NCI-H187 treated with DMSO at 0.1 percent for 48 hours (cell line): ENCODE measurements around the gene MOXD1.
"Not testable (repeated sequence)": the region's sequence is repeated elsewhere in the genome, so short reads cannot be mapped to it uniquely, and the experiment has no call there.

Source experiments
- DNase-seq: peaks from one replicate; lab custom pipeline; 2025; lab: John Stamatoyannopoulos, UW

The MOXD1 gene

GRCh38 chr6:132354517-132355167 is 46.6 kb downstream of the MOXD1 start:
- no peak for DNase-seq

- DNase-seq, result not testable (repeated sequence)
These were observed 49.3 kb downstream of the MOXD1 start for GRCh38 chr6:132351986-132352385.

- no peak for DNase-seq
These were observed 53.0 kb downstream of the MOXD1 start for GRCh38 chr6:132348231-132348630.

GRCh38 chr6:132344811-132345210 is 56.5 kb downstream of the MOXD1 start:
- DNase-seq, result no peak

- no peak for DNase-seq
These were observed 59.6 kb downstream of the MOXD1 start for GRCh38 chr6:132341646-132342045.

GRCh38 chr6:132334521-132334885 is 66.8 kb downstream of the MOXD1 start:
- no peak for DNase-seq

- no peak for DNase-seq
These were observed 67.4 kb downstream of the MOXD1 start for GRCh38 chr6:132333639-132334520.

GRCh38 chr6:132330759-132331158 is 70.5 kb downstream of the MOXD1 start:
- DNase-seq, result no peak

GRCh38 chr6:132322398-132322797 is 78.9 kb downstream of the MOXD1 start:
- DNase-seq, result no peak

- DNase-seq, result no peak
These were observed 81.3 kb downstream of the MOXD1 start for GRCh38 chr6:132320007-132320406.

- DNase-seq, result no peak
These were observed 84.3 kb downstream of the MOXD1 start for GRCh38 chr6:132316970-132317369.

GRCh38 chr6:132314432-132314831 is 86.8 kb downstream of the MOXD1 start:
- no peak for DNase-seq

- no peak for DNase-seq
These were observed 90.4 kb downstream of the MOXD1 start for GRCh38 chr6:132310921-132311320.

- not testable (repeated sequence) for DNase-seq
These were observed 91.1 kb downstream of the MOXD1 start for GRCh38 chr6:132310151-132310550.

GRCh38 chr6:132304891-132305305 is 96.4 kb downstream of the MOXD1 start:
- DNase-seq, result no peak

GRCh38 chr6:132300323-132300949 is 100.8 kb downstream of the MOXD1 start:
- no peak for DNase-seq

GRCh38 chr6:132298344-132298949 is 102.8 kb downstream of the MOXD1 start:
- DNase-seq, result no peak

- DNase-seq, result no peak
These were observed 111.5 kb downstream of the MOXD1 start for GRCh38 chr6:132289756-132290155.

GRCh38 chr6:132287101-132287500 is 114.2 kb downstream of the MOXD1 start:
- DNase-seq, result no peak

- DNase-seq, result no peak
These were observed 114.8 kb downstream of the MOXD1 start for GRCh38 chr6:132286298-132287019.

GRCh38 chr6:132285004-132285780 is 116.1 kb downstream of the MOXD1 start:
- DNase-seq, result no peak
